RWPE2 (cell line): Measurements from ENCODE around the gene ARMC7.

Source experiments
- ATAC-seq: fragments of 200-7000 bp; cut with Tn5 transposase; 3 replicates; pipeline ENCODE4 v1.9.1; 2021; ENCODE audit warnings: low read depth
- DNase-seq: peaks from one replicate; pipeline ENCODE4 v3.0.0-alpha.2; 2020; ENCODE audit warnings: low spot score
- H3K27ac ChIP-seq: fragments of 450-650 bp; 2 replicates; pipeline ENCODE4 v1.5.1; 2017; ENCODE audit warnings: mild to moderate bottlenecking; ENCODE audit not compliant: poor library complexity, severe bottlenecking
- H3K27me3 ChIP-seq: fragments of 250-450 bp; sonication (Bioruptor Pico); 2 replicates; pipeline ENCODE4 v1.5.1; 2021; ENCODE audit warnings: mild to moderate bottlenecking, moderate library complexity; ENCODE audit not compliant: insufficient read depth, poor library complexity, severe bottlenecking
- H3K36me3 ChIP-seq: fragments of 250-450 bp; sonication (Bioruptor Pico); 2 replicates; pipeline ENCODE4 v1.5.1; 2020; ENCODE audit warnings: low read depth, mild to moderate bottlenecking, moderate library complexity
- H3K4me1 ChIP-seq: fragments of 250-450 bp; sonication (Bioruptor Pico); 2 replicates; pipeline ENCODE4 v1.5.1; 2021; ENCODE audit warnings: mild to moderate bottlenecking, moderate library complexity; ENCODE audit not compliant: insufficient read depth, poor library complexity, severe bottlenecking
- H3K4me3 ChIP-seq: fragments of 250-450 bp; sonication (Bioruptor Pico); 2 replicates; pipeline ENCODE4 v1.5.1; 2021; ENCODE audit warnings: mild to moderate bottlenecking, moderate library complexity; ENCODE audit not compliant: severe bottlenecking
- H3K9me3 ChIP-seq: fragments of 250-450 bp; sonication (Bioruptor Pico); 2 replicates; pipeline ENCODE4 v1.5.1; 2021; ENCODE audit warnings: mild to moderate bottlenecking, moderate library complexity; ENCODE audit not compliant: severe bottlenecking
- CTCF ChIP-seq: fragments of 450-650 bp; IDR thresholded peaks from one replicate; pipeline ENCODE4 v1.5.1; 2017; ENCODE audit warnings: mild to moderate bottlenecking, moderate library complexity; ENCODE audit not compliant: poor library complexity, severe bottlenecking

The ARMC7 gene

GRCh38 chr17:75074532-75074931 lies 35.2 kb upstream of the ARMC7 start:
- DNase-seq (no peak), ATAC-seq (no peak)
- Histone ChIP-seq H3K4me1 (peaks cover 14% of the 10 kb centered on the region), H3K9me3 (no peaks in the 10 kb centered on the region), H3K27me3 (no peaks in the 10 kb centered on the region), H3K4me3 (no peak overlapping the region), H3K36me3 (no peaks in the 10 kb centered on the region), H3K27ac (no peak overlapping the region)
- no peak for TF ChIP-seq CTCF

- no peak overlapping the region for H3K27ac ChIP-seq
- no peak for DNase-seq
- no peak overlapping the region for H3K4me3 ChIP-seq
- no peak for TF ChIP-seq CTCF
- H3K27me3 ChIP-seq, result no peaks in the 10 kb centered on the region
- H3K36me3 ChIP-seq, result no peaks in the 10 kb centered on the region
- no peak for ATAC-seq
- H3K9me3 ChIP-seq, result no peaks in the 10 kb centered on the region
- H3K4me1 ChIP-seq, result peaks cover 14% of the 10 kb centered on the region
Observed at GRCh38 chr17:75075597-75076336, 34.0 kb upstream of the ARMC7 start.

- peaks cover 14% of the 10 kb centered on the region for H3K4me1 ChIP-seq
- H3K36me3 ChIP-seq, result no peaks in the 10 kb centered on the region
- no peak overlapping the region for H3K27ac ChIP-seq
- no peaks in the 10 kb centered on the region for H3K9me3 ChIP-seq
- TF ChIP-seq CTCF, result no peak
- H3K4me3 ChIP-seq, result no peak overlapping the region
- ATAC-seq (no peak), DNase-seq (no peak)
- no peaks in the 10 kb centered on the region for H3K27me3 ChIP-seq
Observed at GRCh38 chr17:75077072-75077495, 32.7 kb upstream of the ARMC7 start.

GRCh38 chr17:75077496-75078283 lies 32.1 kb upstream of the ARMC7 start:
- H3K36me3 ChIP-seq, result no peaks in the 10 kb centered on the region
- DNase-seq, result no peak
- H3K4me3 ChIP-seq, result no peak overlapping the region
- H3K4me1 ChIP-seq, result peaks cover 14% of the 10 kb centered on the region
- no peak for TF ChIP-seq CTCF
- no peak for ATAC-seq
- H3K27ac ChIP-seq, result peak overlapping the region; percentile 38
- no peaks in the 10 kb centered on the region for H3K27me3 ChIP-seq
- H3K9me3 ChIP-seq, result no peaks in the 10 kb centered on the region
